Esophagus muscularis mucosa (tissue), 3 donors: ENCODE measurements around the gene OR6B2.

ENCODE experiments used
- CTCF ChIP-seq, 3 experiments: fragments of 200-600 bp in 2 of 3; fragments of 450-650 bp in 1 of 3; sonication (generic) in 2 of 3; IDR thresholded peaks; one replicate each; pipeline ENCODE4 v1.5.1; 2017 to 2019; ENCODE audit warnings: antibody characterized with exemption in 3 of 3, mild to moderate bottlenecking in 2 of 3, moderate library complexity in 1 of 3
- POLR2A ChIP-seq: fragments of 450-650 bp; IDR thresholded peaks from one replicate; pipeline ENCODE4 v1.6.1; 2017; ENCODE audit warnings: antibody characterized with exemption, moderate library complexity, mild to moderate bottlenecking, low read depth
- POLR2AphosphoS5 ChIP-seq, 2 donors: sonication (generic); formaldehyde crosslinking; IDR thresholded peaks; one replicate each; pipeline ENCODE4 v1.6.1; 2017; ENCODE audit warnings: antibody characterized with exemption in 2 of 2

GRCh38 chr2:240053173-240054155, 23.2 kb upstream of the OR6B2 start, which contains the start of gene OR6B3:
- TF ChIP-seq POLR2AphosphoS5 (IDR thresholded peaks at IDR 0.05) (no peak), POLR2A (no peak), CTCF (IDR thresholded peaks at IDR 0.05) (no peak)
